Measurements from ENCODE around the gene RAB30.

RAB30 gene

GRCh38 chr11:83071567-83072349 lies at the start of gene RAB30:
Gene RAB30, minus strand, starts transcription at chr11:83071897. Its CDS starts 74,581 bp downstream, at chr11:82997316.
- H3K9ac ChIP-seq (ENCODE audit: low read length in 5 of 5) = peak within 1 kb of the TSS; percentile 96 to 100 (median 99)
- H3K4me1 ChIP-seq (ENCODE audit: control insufficient read depth in 5 of 5, insufficient read depth in 5 of 5, low read length in 5 of 5) = peaks cover 0 to 55% (median 44%) of the 10 kb centered on the region in 5 donors
- peaks cover 0 to 8% (median 3%) of the 10 kb centered on the region in 5 donors for H3K36me3 ChIP-seq (ENCODE audit: control insufficient read depth in 5 of 5, insufficient read depth in 5 of 5, low read length in 5 of 5)
- no peaks in the 10 kb centered on the region for H3K27me3 ChIP-seq (ENCODE audit: control insufficient read depth in 5 of 5, insufficient read depth in 4 of 5, low read length in 5 of 5)
- H3K9me3 ChIP-seq (ENCODE audit: control insufficient read depth in 5 of 5, low read length in 5 of 5) = no peaks in the 10 kb centered on the region
- peak within 1 kb of the TSS; percentile 92 to 99 (median 98) for H3K4me3 ChIP-seq (ENCODE audit: low read depth in 1 of 5, low read length in 5 of 5)
- H3K27ac ChIP-seq (ENCODE audit: low read depth, low read length) = peak within 1 kb of the TSS; percentile 99

- peaks cover 0 to 39% (median 17%) of the 10 kb centered on the region in 5 donors for H3K4me1 ChIP-seq (ENCODE audit: control insufficient read depth in 5 of 5, insufficient read depth in 5 of 5, low read length in 5 of 5)
- H3K36me3 ChIP-seq (ENCODE audit: control insufficient read depth in 5 of 5, insufficient read depth in 5 of 5, low read length in 5 of 5) = no peaks in the 10 kb centered on the region
- no peak overlapping the region for H3K9ac ChIP-seq (ENCODE audit: low read length in 5 of 5)
- H3K4me3 ChIP-seq (ENCODE audit: low read depth in 1 of 5, low read length in 5 of 5) = no peak overlapping the region
- H3K9me3 ChIP-seq (ENCODE audit: control insufficient read depth in 5 of 5, low read length in 5 of 5) = no peaks in the 10 kb centered on the region
- peak overlapping the region; percentile 9 for H3K27ac ChIP-seq (ENCODE audit: low read depth, low read length)
- H3K27me3 ChIP-seq (ENCODE audit: control insufficient read depth in 5 of 5, insufficient read depth in 4 of 5, low read length in 5 of 5) = no peaks in the 10 kb centered on the region
Measured at GRCh38 chr11:83120327-83120726, 48.6 kb upstream of the RAB30 start.

- Histone ChIP-seq H3K9ac (ENCODE audit: low read length in 5 of 5) (peak overlapping the region in 1 of 5 donors; percentile 9), H3K9me3 (ENCODE audit: control insufficient read depth in 5 of 5, low read length in 5 of 5) (no peaks in the 10 kb centered on the region), H3K4me3 (ENCODE audit: low read depth in 1 of 5, low read length in 5 of 5) (no peak overlapping the region), H3K27ac (ENCODE audit: low read depth, low read length) (peak overlapping the region; percentile 74), H3K36me3 (ENCODE audit: control insufficient read depth in 5 of 5, insufficient read depth in 5 of 5, low read length in 5 of 5) (no peaks in the 10 kb centered on the region), H3K27me3 (ENCODE audit: control insufficient read depth in 5 of 5, insufficient read depth in 4 of 5, low read length in 5 of 5) (no peaks in the 10 kb centered on the region), H3K4me1 (ENCODE audit: control insufficient read depth in 5 of 5, insufficient read depth in 5 of 5, low read length in 5 of 5) (peaks cover 0 to 46% (median 21%) of the 10 kb centered on the region in 5 donors)
Measured at GRCh38 chr11:83119216-83119615, 47.5 kb upstream of the RAB30 start.

- Histone ChIP-seq H3K36me3 (ENCODE audit: control insufficient read depth in 5 of 5, insufficient read depth in 5 of 5, low read length in 5 of 5) (no peaks in the 10 kb centered on the region), H3K27ac (ENCODE audit: low read depth, low read length) (peak overlapping the region; percentile 74), H3K9me3 (ENCODE audit: control insufficient read depth in 5 of 5, low read length in 5 of 5) (no peaks in the 10 kb centered on the region), H3K27me3 (ENCODE audit: control insufficient read depth in 5 of 5, insufficient read depth in 4 of 5, low read length in 5 of 5) (no peaks in the 10 kb centered on the region), H3K9ac (ENCODE audit: low read length in 5 of 5) (no peak overlapping the region), H3K4me3 (ENCODE audit: low read depth in 1 of 5, low read length in 5 of 5) (no peak overlapping the region), H3K4me1 (ENCODE audit: control insufficient read depth in 5 of 5, insufficient read depth in 5 of 5, low read length in 5 of 5) (peaks cover 0 to 49% (median 21%) of the 10 kb centered on the region in 5 donors)
Measured at GRCh38 chr11:83118814-83119213, 47.1 kb upstream of the RAB30 start.

GRCh38 chr11:83116015-83116641 lies 44.4 kb upstream of the RAB30 start:
- H3K9ac ChIP-seq (ENCODE audit: low read length in 5 of 5) = peak overlapping the region in 1 of 5 donors; percentile 64
- no peaks in the 10 kb centered on the region for H3K36me3 ChIP-seq (ENCODE audit: control insufficient read depth in 5 of 5, insufficient read depth in 5 of 5, low read length in 5 of 5)
- H3K4me1 ChIP-seq (ENCODE audit: control insufficient read depth in 5 of 5, insufficient read depth in 5 of 5, low read length in 5 of 5) = peaks cover 0 to 70% (median 31%) of the 10 kb centered on the region in 5 donors
- no peaks in the 10 kb centered on the region for H3K9me3 ChIP-seq (ENCODE audit: control insufficient read depth in 5 of 5, low read length in 5 of 5)
- H3K27me3 ChIP-seq (ENCODE audit: control insufficient read depth in 5 of 5, insufficient read depth in 4 of 5, low read length in 5 of 5) = no peaks in the 10 kb centered on the region
- H3K27ac ChIP-seq (ENCODE audit: low read depth, low read length) = peak overlapping the region; percentile 74
- peak overlapping the region in 3 of 5 donors; percentile 33 to 53 (median 48) for H3K4me3 ChIP-seq (ENCODE audit: low read depth in 1 of 5, low read length in 5 of 5)

- no peaks in the 10 kb centered on the region for H3K27me3 ChIP-seq (ENCODE audit: control insufficient read depth in 5 of 5, insufficient read depth in 4 of 5, low read length in 5 of 5)
- H3K9me3 ChIP-seq (ENCODE audit: control insufficient read depth in 5 of 5, low read length in 5 of 5) = no peaks in the 10 kb centered on the region
- peak overlapping the region; percentile 74 for H3K27ac ChIP-seq (ENCODE audit: low read depth, low read length)
- H3K36me3 ChIP-seq (ENCODE audit: control insufficient read depth in 5 of 5, insufficient read depth in 5 of 5, low read length in 5 of 5) = no peaks in the 10 kb centered on the region
- peak overlapping the region in 2 of 5 donors; percentile 39 to 64 for H3K9ac ChIP-seq (ENCODE audit: low read length in 5 of 5)
- peaks cover 0 to 70% (median 31%) of the 10 kb centered on the region in 5 donors for H3K4me1 ChIP-seq (ENCODE audit: control insufficient read depth in 5 of 5, insufficient read depth in 5 of 5, low read length in 5 of 5)
- H3K4me3 ChIP-seq (ENCODE audit: low read depth in 1 of 5, low read length in 5 of 5) = peak overlapping the region in 3 of 5 donors; percentile 11 to 33 (median 18)
Measured at GRCh38 chr11:83115551-83115950, 43.9 kb upstream of the RAB30 start.

- Histone ChIP-seq H3K4me1 (ENCODE audit: control insufficient read depth in 5 of 5, insufficient read depth in 5 of 5, low read length in 5 of 5) (peaks cover 0 to 70% (median 31%) of the 10 kb centered on the region in 5 donors), H3K9me3 (ENCODE audit: control insufficient read depth in 5 of 5, low read length in 5 of 5) (no peaks in the 10 kb centered on the region), H3K27me3 (ENCODE audit: control insufficient read depth in 5 of 5, insufficient read depth in 4 of 5, low read length in 5 of 5) (no peaks in the 10 kb centered on the region), H3K27ac (ENCODE audit: low read depth, low read length) (peak overlapping the region; percentile 74), H3K4me3 (ENCODE audit: low read depth in 1 of 5, low read length in 5 of 5) (peak overlapping the region in 2 of 5 donors; percentile 11 to 33), H3K36me3 (ENCODE audit: control insufficient read depth in 5 of 5, insufficient read depth in 5 of 5, low read length in 5 of 5) (no peaks in the 10 kb centered on the region), H3K9ac (ENCODE audit: low read length in 5 of 5) (peak overlapping the region in 1 of 5 donors; percentile 64)
Measured at GRCh38 chr11:83115026-83115425, 43.3 kb upstream of the RAB30 start.

GRCh38 chr11:83112886-83113285 lies 41.2 kb upstream of the RAB30 start:
- H3K9ac ChIP-seq (ENCODE audit: low read length in 5 of 5) = no peak overlapping the region
- no peak overlapping the region for H3K4me3 ChIP-seq (ENCODE audit: low read depth in 1 of 5, low read length in 5 of 5)
- no peaks in the 10 kb centered on the region for H3K27me3 ChIP-seq (ENCODE audit: control insufficient read depth in 5 of 5, insufficient read depth in 4 of 5, low read length in 5 of 5)
- H3K9me3 ChIP-seq (ENCODE audit: control insufficient read depth in 5 of 5, low read length in 5 of 5) = no peaks in the 10 kb centered on the region
- no peaks in the 10 kb centered on the region for H3K36me3 ChIP-seq (ENCODE audit: control insufficient read depth in 5 of 5, insufficient read depth in 5 of 5, low read length in 5 of 5)
- peaks cover 0 to 56% (median 23%) of the 10 kb centered on the region in 5 donors for H3K4me1 ChIP-seq (ENCODE audit: control insufficient read depth in 5 of 5, insufficient read depth in 5 of 5, low read length in 5 of 5)
- peak overlapping the region; percentile 64 for H3K27ac ChIP-seq (ENCODE audit: low read depth, low read length)

- Histone ChIP-seq H3K9me3 (ENCODE audit: control insufficient read depth in 5 of 5, low read length in 5 of 5) (no peaks in the 10 kb centered on the region), H3K4me3 (ENCODE audit: low read depth in 1 of 5, low read length in 5 of 5) (no peak overlapping the region), H3K27me3 (ENCODE audit: control insufficient read depth in 5 of 5, insufficient read depth in 4 of 5, low read length in 5 of 5) (no peaks in the 10 kb centered on the region), H3K27ac (ENCODE audit: low read depth, low read length) (no peak overlapping the region), H3K4me1 (ENCODE audit: control insufficient read depth in 5 of 5, insufficient read depth in 5 of 5, low read length in 5 of 5) (peaks cover 0 to 16% (median 3%) of the 10 kb centered on the region in 5 donors), H3K36me3 (ENCODE audit: control insufficient read depth in 5 of 5, insufficient read depth in 5 of 5, low read length in 5 of 5) (no peaks in the 10 kb centered on the region), H3K9ac (ENCODE audit: low read length in 5 of 5) (no peak overlapping the region)
Measured at GRCh38 chr11:83105168-83105567, 33.5 kb upstream of the RAB30 start.

GRCh38 chr11:83102834-83103233 lies 31.1 kb upstream of the RAB30 start:
- H3K9ac ChIP-seq (ENCODE audit: low read length in 5 of 5) = no peak overlapping the region
- H3K27ac ChIP-seq (ENCODE audit: low read depth, low read length) = no peak overlapping the region
- H3K36me3 ChIP-seq (ENCODE audit: control insufficient read depth in 5 of 5, insufficient read depth in 5 of 5, low read length in 5 of 5) = no peaks in the 10 kb centered on the region
- no peaks in the 10 kb centered on the region for H3K27me3 ChIP-seq (ENCODE audit: control insufficient read depth in 5 of 5, insufficient read depth in 4 of 5, low read length in 5 of 5)
- H3K9me3 ChIP-seq (ENCODE audit: control insufficient read depth in 5 of 5, low read length in 5 of 5) = no peaks in the 10 kb centered on the region
- H3K4me3 ChIP-seq (ENCODE audit: low read depth in 1 of 5, low read length in 5 of 5) = no peak overlapping the region
- peaks cover 0 to 20% (median 3%) of the 10 kb centered on the region in 5 donors for H3K4me1 ChIP-seq (ENCODE audit: control insufficient read depth in 5 of 5, insufficient read depth in 5 of 5, low read length in 5 of 5)
